Measurements from ENCODE around the gene SGF29. TPM values are rescaled to one million over a fixed set of nuclear protein-coding genes. Genes with fewer than 3 reads are reported as not detected.

Gene SGF29
- total and polyA plus RNA-seq, 2 donors (not counting 1 experiment from before 2014, with no cell fraction given): 1.6 to 6.9 TPM

- H3K4me1 ChIP-seq (ENCODE audit: control insufficient read depth, extremely low read depth, insufficient read depth, low read length): no peaks in the 10 kb centered on the region
- TF ChIP-seq EZH2 (IDR thresholded peaks at IDR 0.05; ENCODE audit: low read length, missing control alignments): no peak
- TF ChIP-seq CTCF (conservative IDR thresholded peaks at IDR 0.05 in 1 of 2, IDR thresholded peaks at IDR 0.05 in 1 of 2; ENCODE audit: low read depth in 1 of 2, low read length in 2 of 2): no peak
- H3K9ac ChIP-seq (ENCODE audit: insufficient read depth, low read length): no peak overlapping the region
- peak overlapping the region; percentile 46 to 81 (median 62) for H3K4me3 ChIP-seq (replicated peaks in 1 of 4; ENCODE audit: control extremely low read depth in 1 of 4, insufficient read depth in 1 of 4, low read depth in 3 of 4, low read length in 4 of 4)
- H3K27me3 ChIP-seq (ENCODE audit: control insufficient read depth, insufficient read depth, low read length): no peaks in the 10 kb centered on the region
- no peaks in the 10 kb centered on the region for H4K20me1 ChIP-seq (ENCODE audit: control insufficient read depth, extremely low read depth, insufficient read depth, low read length)
- no peak for DNase-seq (ENCODE audit: low read depth in 2 of 2)
- H3K36me3 ChIP-seq (ENCODE audit: control insufficient read depth, insufficient read depth, low read length): no peaks in the 10 kb centered on the region
- H3K9me3 ChIP-seq (ENCODE audit: control insufficient read depth, insufficient read depth, low read depth, low read length): no peaks in the 10 kb centered on the region
- peak overlapping the region; percentile 97 for H3K4me2 ChIP-seq (ENCODE audit: extremely low read depth, insufficient read depth, low read length)
- peak overlapping the region; percentile 44 for H3K27ac ChIP-seq (ENCODE audit: insufficient read depth, low read length)
- no peaks in the 10 kb centered on the region for H3K79me2 ChIP-seq (ENCODE audit: control insufficient read depth, insufficient read depth, low read length)
- H2AFZ ChIP-seq (ENCODE audit: low read length): peak overlapping the region; percentile 63
Measured at GRCh38 chr16:28554634-28555423, 1.1 kb downstream of the SGF29 start.

- DNase-seq (ENCODE audit: low read depth in 2 of 2): no peak
- no peak for TF ChIP-seq EZH2 (IDR thresholded peaks at IDR 0.05; ENCODE audit: low read length, missing control alignments)
- no peak for TF ChIP-seq CTCF (conservative IDR thresholded peaks at IDR 0.05 in 1 of 2, IDR thresholded peaks at IDR 0.05 in 1 of 2; ENCODE audit: low read depth in 1 of 2, low read length in 2 of 2)
- Histone ChIP-seq H3K36me3 (ENCODE audit: control insufficient read depth, insufficient read depth, low read length) (no peaks in the 10 kb centered on the region), H3K27ac (ENCODE audit: insufficient read depth, low read length) (no peak overlapping the region), H3K4me3 (replicated peaks in 1 of 4; ENCODE audit: control extremely low read depth in 1 of 4, insufficient read depth in 1 of 4, low read depth in 3 of 4, low read length in 4 of 4) (no peak overlapping the region), H3K9me3 (ENCODE audit: control insufficient read depth, insufficient read depth, low read depth, low read length) (no peaks in the 10 kb centered on the region), H3K4me2 (ENCODE audit: extremely low read depth, insufficient read depth, low read length) (no peak overlapping the region), H3K79me2 (ENCODE audit: control insufficient read depth, insufficient read depth, low read length) (no peaks in the 10 kb centered on the region), H4K20me1 (ENCODE audit: control insufficient read depth, extremely low read depth, insufficient read depth, low read length) (no peaks in the 10 kb centered on the region), H2AFZ (ENCODE audit: low read length) (no peak overlapping the region), H3K4me1 (ENCODE audit: control insufficient read depth, extremely low read depth, insufficient read depth, low read length) (no peaks in the 10 kb centered on the region), H3K27me3 (ENCODE audit: control insufficient read depth, insufficient read depth, low read length) (no peaks in the 10 kb centered on the region), H3K9ac (ENCODE audit: insufficient read depth, low read length) (no peak overlapping the region)
Measured at GRCh38 chr16:28555561-28555960, 1.8 kb downstream of the SGF29 start.

GRCh38 chr16:28556914-28557320 is 3.2 kb downstream of the SGF29 start:
- H3K4me1 ChIP-seq (ENCODE audit: control insufficient read depth, extremely low read depth, insufficient read depth, low read length): peaks cover 2% of the 10 kb centered on the region
- no peaks in the 10 kb centered on the region for H3K9me3 ChIP-seq (ENCODE audit: control insufficient read depth, insufficient read depth, low read depth, low read length)
- no peak for DNase-seq (ENCODE audit: low read depth in 2 of 2)
- no peak overlapping the region for H3K9ac ChIP-seq (ENCODE audit: insufficient read depth, low read length)
- no peaks in the 10 kb centered on the region for H3K79me2 ChIP-seq (ENCODE audit: control insufficient read depth, insufficient read depth, low read length)
- no peaks in the 10 kb centered on the region for H3K27me3 ChIP-seq (ENCODE audit: control insufficient read depth, insufficient read depth, low read length)
- H3K4me2 ChIP-seq (ENCODE audit: extremely low read depth, insufficient read depth, low read length): no peak overlapping the region
- TF ChIP-seq CTCF (conservative IDR thresholded peaks at IDR 0.05 in 1 of 2, IDR thresholded peaks at IDR 0.05 in 1 of 2; ENCODE audit: low read depth in 1 of 2, low read length in 2 of 2) (no peak), EZH2 (IDR thresholded peaks at IDR 0.05; ENCODE audit: low read length, missing control alignments) (no peak)
- no peak overlapping the region for H3K27ac ChIP-seq (ENCODE audit: insufficient read depth, low read length)
- H3K36me3 ChIP-seq (ENCODE audit: control insufficient read depth, insufficient read depth, low read length): no peaks in the 10 kb centered on the region
- H2AFZ ChIP-seq (ENCODE audit: low read length): no peak overlapping the region
- no peaks in the 10 kb centered on the region for H4K20me1 ChIP-seq (ENCODE audit: control insufficient read depth, extremely low read depth, insufficient read depth, low read length)
- no peak overlapping the region for H3K4me3 ChIP-seq (replicated peaks in 1 of 4; ENCODE audit: control extremely low read depth in 1 of 4, insufficient read depth in 1 of 4, low read depth in 3 of 4, low read length in 4 of 4)
